ENCODE measurements around the gene PANK2. TPM values are rescaled to one million over a fixed set of nuclear protein-coding genes. Genes with fewer than 3 reads are reported as not detected.

The PANK2 gene
- total and polyA plus RNA-seq, 2 of the 8 experiments (the other 6 are each of a cell fraction or from before 2014, with no cell fraction given), result 17.1 to 57.5 TPM

- Histone ChIP-seq H2BK5ac (ENCODE audit: low read depth, low read length) (no peak overlapping the region), H3K4ac (replicated peaks; ENCODE audit: insufficient read length, low read depth, low read length) (no peak overlapping the region), H3K79me2 (ENCODE audit: control insufficient read depth in 1 of 2, insufficient read depth in 2 of 2, low read length in 2 of 2) (no peaks in the 10 kb centered on the region), H3K27ac (ENCODE audit: low read depth, low read length) (no peak overlapping the region), H4K5ac (ENCODE audit: insufficient read length, low read depth, low read length) (no peak overlapping the region), H3K56ac (replicated peaks; ENCODE audit: insufficient read length, low read depth, low read length) (no peak overlapping the region), H3K4me3 (ENCODE audit: extremely low read depth in 1 of 4, insufficient read depth in 2 of 4, low read depth in 3 of 4, low read length in 4 of 4) (no peak overlapping the region), H3K9ac (replicated peaks in 1 of 4; ENCODE audit: extremely low read depth in 1 of 4, low read depth in 3 of 4, low read length in 3 of 4) (no peak overlapping the region), H2BK12ac (ENCODE audit: low read depth, low read length) (no peak overlapping the region), H3K79me1 (ENCODE audit: low read depth, low read length) (no peaks in the 10 kb centered on the region), H2BK15ac (ENCODE audit: low read length) (no peak overlapping the region), H3K4me1 (replicated peaks in 1 of 4; ENCODE audit: control insufficient read depth in 3 of 4, insufficient read depth in 4 of 4, low read length in 3 of 4) (peaks cover 0 to under 1% (median 0%) of the 10 kb centered on the region in 4 experiments; a peak in 1 of 7 replicates), H2BK20ac (ENCODE audit: low read length) (no peak overlapping the region), H3K23ac (ENCODE audit: insufficient read length) (no peak overlapping the region), H2BK120ac (replicated peaks; ENCODE audit: low read depth, low read length) (no peak overlapping the region), H3K23me2 (ENCODE audit: low read depth, low read length) (no peaks in the 10 kb centered on the region), H3K27me3 (replicated peaks in 1 of 4; ENCODE audit: control insufficient read depth in 3 of 4, extremely low read depth in 1 of 4, insufficient read depth in 3 of 4, low read length in 3 of 4) (no peaks in the 10 kb centered on the region; a peak in 1 of 7 replicates), H3K9me3 (ENCODE audit: insufficient read depth in 2 of 2, low read depth in 1 of 2, low read length in 1 of 2) (no peaks in the 10 kb centered on the region), H2AK5ac (ENCODE audit: low read depth, low read length) (no peak overlapping the region), H4K91ac (replicated peaks; ENCODE audit: insufficient read length, low read length) (no peak overlapping the region), H3K36me3 (ENCODE audit: control insufficient read depth in 2 of 4, insufficient read depth in 4 of 4, low read length in 3 of 4) (peaks cover 0 to 3% (median 0%) of the 10 kb centered on the region in 4 experiments; a peak in 4 of 8 replicates), H4K8ac (ENCODE audit: extremely low read depth, insufficient read depth, low read length) (no peak overlapping the region), H3K18ac (ENCODE audit: extremely low read depth, low read length) (no peak overlapping the region), H3K4me2 (ENCODE audit: insufficient read depth in 1 of 2, low read depth in 2 of 2, low read length in 2 of 2) (no peak overlapping the region), H2AFZ (ENCODE audit: low read length) (no peak overlapping the region), H3K14ac (ENCODE audit: insufficient read length) (no peak overlapping the region), H4K20me1 (replicated peaks in 1 of 2; ENCODE audit: control insufficient read depth in 1 of 2, insufficient read depth in 2 of 2, low read length in 2 of 2) (peaks cover 0 to 3% of the 10 kb centered on the region in 2 experiments)
- FAIRE-seq (no peak), DNase-seq (ENCODE audit: low read depth in 1 of 2, low spot score in 2 of 2) (no peak)
- ChIA-PET CTCF (ENCODE audit: partially characterized antibody) (interaction anchor here (0.6 to 4.8 kb wide), 4 partner anchors 14 to 159 kb away, joined by 3 to 42 read pairs (median 5); no protein-coding TSS in a partner anchor), POLR2A (ENCODE audit: partially characterized antibody) (interaction anchor here (0.9 to 1.7 kb wide), 2 partner anchors 8 to 21 kb away, joined by 3 to 5 read pairs; no protein-coding TSS in a partner anchor)
- 89% methylated on average over 4 of the region's 4 CpGs; no CpG with 5 or more reads in 1 of the 2 experiments for WGBS, 2 experiments (ENCODE audit: extremely low coverage in 1 of 2, insufficient coverage in 1 of 2, insufficient read length in 1 of 2, insufficient replicate concordance in 2 of 2, low coverage in 1 of 2, low lambda C conversion rate in 2 of 2, missing lambda C conversion rate in 1 of 2)
- TF ChIP-seq CHD1 (IDR thresholded peaks at IDR 0.05; ENCODE audit: low read depth, low read length) (no peak), RXRA (IDR thresholded peaks at IDR 0.05; ENCODE audit: insufficient read depth, low read depth, low read length) (no peak), CREB1 (IDR thresholded peaks at IDR 0.05) (no peak), TCF12 (IDR thresholded peaks at IDR 0.05; ENCODE audit: low read depth, low read length) (no peak), TEAD4 (IDR thresholded peaks at IDR 0.05; ENCODE audit: low read depth, low read length) (no peak), USF2 (IDR thresholded peaks at IDR 0.05; ENCODE audit: low read length) (no peak), RNF2 (IDR thresholded peaks at IDR 0.05; ENCODE audit: borderline replicate concordance, low read depth, low read length, missing control alignments, poor library complexity, severe bottlenecking) (no peak), EZH2 (IDR thresholded peaks at IDR 0.05; ENCODE audit: low read depth, low read length, severe bottlenecking) (no peak), JUND (IDR thresholded peaks at IDR 0.05; ENCODE audit: low read length) (no peak), RFX5 (IDR thresholded peaks at IDR 0.05; ENCODE audit: borderline replicate concordance, low read depth, low read length) (no peak), FOSL1 (IDR thresholded peaks at IDR 0.05; ENCODE audit: insufficient read depth, low read depth, low read length) (no peak), SIX5 (IDR thresholded peaks at IDR 0.05; ENCODE audit: low read depth, low read length) (no peak), JUN (IDR thresholded peaks at IDR 0.05; ENCODE audit: low read depth, low read length) (no peak)
These were observed 44.0 kb downstream of the PANK2 start for GRCh38 chr20:3933218-3933617.
